Naive B cell (primary cell): ENCODE measurements around the gene LSM3. TPM values are rescaled to one million over a fixed set of nuclear protein-coding genes. Genes with fewer than 3 reads are reported as not detected.

Experiments used
- ATAC-seq, 2 donors: fragments of 150-1000 bp; cut with Tn5 transposase; 2 replicates each; pipeline ENCODE4 v1.10.0; 2021; ENCODE audit warnings: low read depth in 2 of 2, mild to moderate bottlenecking in 2 of 2, moderate library complexity in 2 of 2
- DNase-seq: peaks from one replicate; pipeline ENCODE4 v3.0.0; 2022
- H3K27ac Mint-ChIP-seq, 6 donors: one replicate each; pipeline ENCODE4 v1.8.0; 2020 to 2022; ENCODE audit warnings: mild to moderate bottlenecking in 6 of 6, mixed read lengths in 6 of 6, moderate library complexity in 5 of 6, inconsistent platforms in 2 of 6
- H3K27me3 Mint-ChIP-seq, 3 donors: one replicate each; pipeline ENCODE4 v1.8.0; 2021 to 2022; ENCODE audit warnings: mixed read lengths in 3 of 3, mild to moderate bottlenecking in 1 of 3
- H3K36me3 Mint-ChIP-seq, 2 donors: one replicate each; pipeline ENCODE4 v1.8.0; 2020 to 2022; ENCODE audit warnings: mixed read lengths in 2 of 2, inconsistent platforms in 1 of 2, mild to moderate bottlenecking in 1 of 2
- H3K4me1 Mint-ChIP-seq, 3 donors: one replicate each; pipeline ENCODE4 v1.8.0; 2020 to 2022; ENCODE audit warnings: mixed read lengths in 3 of 3, inconsistent platforms in 1 of 3, mild to moderate bottlenecking in 1 of 3, moderate library complexity in 1 of 3
- H3K4me3 Mint-ChIP-seq, 8 donors: one replicate each; pipeline ENCODE4 v1.8.0; 2020 to 2022; ENCODE audit warnings: mild to moderate bottlenecking in 8 of 8, mixed read lengths in 8 of 8, moderate library complexity in 8 of 8, inconsistent platforms in 2 of 8
- H3K9me3 Mint-ChIP-seq, 7 donors: one replicate each; pipeline ENCODE4 v1.8.0; 2020 to 2022; ENCODE audit warnings: mixed read lengths in 7 of 7, mild to moderate bottlenecking in 5 of 7, inconsistent platforms in 2 of 7, moderate library complexity in 1 of 7
- polyA plus RNA-seq, 6 donors: library from polyadenylated mRNA; unstranded; fragments of 300-500 nt; fragmentation: Illumina TruSeq; gene quantifications; one replicate each; pipeline ENCODE4 v1.2.3, GENCODE V29; 2021; ENCODE audit warnings: low read depth in 6 of 6

LSM3 gene
- polyA plus RNA-seq, 6 donors from 2014 or later: 23.5 to 41.6 (median 31.2) TPM

- ATAC-seq (no peak), DNase-seq (no peak)
- peak overlapping the region in 5 of 6 donors; percentile 44 to 90 (median 71) for H3K27ac Mint-ChIP-seq
- H3K9me3 Mint-ChIP-seq: no peaks in the 10 kb centered on the region
- H3K36me3 Mint-ChIP-seq: peaks cover 6 to 9% of the 10 kb centered on the region in 2 donors
- no peaks in the 10 kb centered on the region for H3K27me3 Mint-ChIP-seq
- H3K4me3 Mint-ChIP-seq: no peak overlapping the region
- H3K4me1 Mint-ChIP-seq: peaks cover 0 to 13% (median 10%) of the 10 kb centered on the region in 3 donors
Measured at GRCh38 chr3:14138109-14138877, 40.3 kb upstream of the LSM3 start.

DNA sequence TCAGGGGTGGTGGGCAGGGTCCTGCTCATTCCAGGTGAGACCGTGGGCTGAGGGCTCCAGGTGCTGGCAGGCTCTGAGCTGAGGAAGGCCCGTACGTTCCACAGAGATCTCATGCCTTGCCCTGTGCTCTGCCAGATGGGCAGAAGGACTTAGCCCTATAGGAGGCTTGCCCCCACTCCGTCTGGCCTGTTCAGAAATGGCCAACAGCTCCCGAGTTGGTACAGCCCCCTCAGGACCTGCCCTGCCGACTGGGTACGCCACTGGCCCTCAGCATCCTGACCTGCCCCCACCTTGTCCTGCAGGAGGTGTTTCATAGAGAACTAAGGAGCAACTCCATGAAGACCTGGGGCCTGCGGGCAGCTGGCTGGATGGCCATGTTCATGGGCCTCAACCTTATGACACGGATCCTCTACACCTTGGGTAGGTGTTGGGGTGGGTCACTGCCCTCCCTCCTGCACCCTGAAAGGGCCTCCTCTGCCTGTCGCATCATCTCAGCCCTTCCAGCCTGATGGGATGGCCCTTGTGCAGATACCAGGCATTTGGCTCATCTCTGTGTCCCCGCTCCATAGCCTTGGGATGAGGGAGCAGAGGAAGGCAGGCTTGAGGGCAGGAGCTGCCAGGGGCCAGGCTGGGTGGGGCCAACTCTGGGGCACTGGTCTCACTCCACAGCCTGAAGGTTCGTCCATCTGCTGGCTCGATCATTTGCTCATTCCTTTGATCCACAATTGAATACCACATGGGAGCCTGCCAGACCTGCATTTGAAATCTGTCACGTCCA lies 39.5 kb upstream of the LSM3 start:
- Mint-ChIP-seq H3K27me3 (no peaks in the 10 kb centered on the region), H3K27ac (peak overlapping the region in 4 of 6 donors; percentile 47 to 76 (median 69)), H3K4me1 (peaks cover under 1 to 13% (median 10%) of the 10 kb centered on the region in 3 donors), H3K9me3 (no peaks in the 10 kb centered on the region), H3K4me3 (no peak overlapping the region), H3K36me3 (peaks cover 6 to 8% of the 10 kb centered on the region in 2 donors)
- no peak for ATAC-seq
- no peak for DNase-seq

- H3K27me3 Mint-ChIP-seq: no peaks in the 10 kb centered on the region
- H3K4me1 Mint-ChIP-seq: peaks cover 8 to 16% (median 10%) of the 10 kb centered on the region in 3 donors
- peak overlapping the region in 3 of 6 donors; percentile 18 to 71 (median 47) for H3K27ac Mint-ChIP-seq
- ATAC-seq (no peak), DNase-seq (no peak)
- no peak overlapping the region for H3K4me3 Mint-ChIP-seq
- no peaks in the 10 kb centered on the region for H3K9me3 Mint-ChIP-seq
- peaks cover 6 to 8% of the 10 kb centered on the region in 2 donors for H3K36me3 Mint-ChIP-seq
Measured at GRCh38 chr3:14139771-14140170, 38.8 kb upstream of the LSM3 start.

DNA sequence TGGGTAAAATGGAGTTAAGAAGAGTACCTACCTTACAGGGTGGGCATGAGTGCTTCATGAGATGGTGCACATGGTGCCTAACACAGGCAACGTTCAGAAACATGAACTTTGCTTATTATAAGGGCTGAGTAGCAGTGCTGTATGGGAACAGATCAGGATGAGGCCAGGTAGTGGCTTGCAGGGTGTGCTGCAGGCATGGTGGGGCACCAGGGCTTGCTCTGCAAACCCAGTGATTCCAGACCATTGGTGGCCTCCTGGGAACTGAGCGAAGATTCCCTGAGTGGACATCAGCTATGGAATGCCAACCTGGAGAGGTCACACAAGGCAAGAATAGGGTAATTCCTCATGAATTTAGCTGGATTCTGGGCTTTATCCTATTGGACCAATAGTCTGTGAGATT lies 37.9 kb upstream of the LSM3 start:
- Mint-ChIP-seq H3K36me3 (peaks cover 5 to 6% of the 10 kb centered on the region in 2 donors), H3K4me3 (no peak overlapping the region)
- no peak for DNase-seq

GRCh38 chr3:14141144-14141543 lies 37.5 kb upstream of the LSM3 start:
- Mint-ChIP-seq H3K4me1 (peaks cover 8 to 18% (median 17%) of the 10 kb centered on the region in 3 donors), H3K4me3 (no peak overlapping the region), H3K9me3 (no peaks in the 10 kb centered on the region), H3K27me3 (no peaks in the 10 kb centered on the region), H3K27ac (peak overlapping the region in 4 of 6 donors; percentile 14 to 93 (median 66)), H3K36me3 (peaks cover 1 to 3% of the 10 kb centered on the region in 2 donors)
- DNase-seq: no peak
- ATAC-seq: no peak

More for the DNA sequence above, 37.9 kb upstream of the LSM3 start:
- H3K9me3 Mint-ChIP-seq: no peaks in the 10 kb centered on the region
- ATAC-seq: no peak
- no peaks in the 10 kb centered on the region for H3K27me3 Mint-ChIP-seq
- H3K27ac Mint-ChIP-seq: peak overlapping the region in 5 of 6 donors; percentile 14 to 90 (median 42)
- H3K4me1 Mint-ChIP-seq: peaks cover 12 to 21% (median 15%) of the 10 kb centered on the region in 3 donors

- no peak for ATAC-seq
- no peaks in the 10 kb centered on the region for H3K9me3 Mint-ChIP-seq
- H3K4me3 Mint-ChIP-seq: no peak overlapping the region
- H3K36me3 Mint-ChIP-seq: peaks cover 0 to 8% of the 10 kb centered on the region in 2 donors
- H3K27me3 Mint-ChIP-seq: no peaks in the 10 kb centered on the region
- DNase-seq: no peak
- peaks cover 8 to 22% (median 17%) of the 10 kb centered on the region in 3 donors for H3K4me1 Mint-ChIP-seq
- peak overlapping the region; percentile 56 to 95 (median 88) for H3K27ac Mint-ChIP-seq
Measured at GRCh38 chr3:14141602-14142341, 36.8 kb upstream of the LSM3 start.

GRCh38 chr3:14142567-14143270 lies 35.9 kb upstream of the LSM3 start:
- H3K27me3 Mint-ChIP-seq: no peaks in the 10 kb centered on the region
- DNase-seq: no peak
- H3K4me3 Mint-ChIP-seq: no peak overlapping the region
- H3K4me1 Mint-ChIP-seq: peaks cover 8 to 22% (median 17%) of the 10 kb centered on the region in 3 donors
- peaks cover 0 to 8% of the 10 kb centered on the region in 2 donors for H3K36me3 Mint-ChIP-seq
- no peaks in the 10 kb centered on the region for H3K9me3 Mint-ChIP-seq
- ATAC-seq: no peak
- peak overlapping the region; percentile 60 to 95 (median 85) for H3K27ac Mint-ChIP-seq

GRCh38 chr3:14143271-14144225 lies 35.1 kb upstream of the LSM3 start:
- Mint-ChIP-seq H3K27me3 (no peaks in the 10 kb centered on the region), H3K36me3 (peaks cover 0 to 8% of the 10 kb centered on the region in 2 donors), H3K4me1 (peaks cover 3 to 22% (median 17%) of the 10 kb centered on the region in 3 donors), H3K4me3 (no peak overlapping the region), H3K9me3 (no peaks in the 10 kb centered on the region), H3K27ac (peak overlapping the region; percentile 92 to 99 (median 97))
- ATAC-seq: no peak
- DNase-seq: no peak

- Mint-ChIP-seq H3K27ac (peak overlapping the region; percentile 93 to 99 (median 97)), H3K9me3 (no peaks in the 10 kb centered on the region), H3K36me3 (peaks cover 0 to 8% of the 10 kb centered on the region in 2 donors), H3K27me3 (no peaks in the 10 kb centered on the region), H3K4me3 (peak overlapping the region in 2 of 8 donors; percentile 7 to 54), H3K4me1 (peaks cover 3 to 22% (median 17%) of the 10 kb centered on the region in 3 donors)
- ATAC-seq (peak; percentile 92 to 94), DNase-seq (peak; percentile 64)
Measured at GRCh38 chr3:14144423-14145075, 34.1 kb upstream of the LSM3 start.

- peaks cover 3 to 22% (median 17%) of the 10 kb centered on the region in 3 donors for H3K4me1 Mint-ChIP-seq
- no peak for DNase-seq
- peak overlapping the region; percentile 93 to 99 (median 97) for H3K27ac Mint-ChIP-seq
- H3K4me3 Mint-ChIP-seq: no peak overlapping the region
- H3K27me3 Mint-ChIP-seq: no peaks in the 10 kb centered on the region
- no peak for ATAC-seq
- H3K9me3 Mint-ChIP-seq: no peaks in the 10 kb centered on the region
- peaks cover 0 to 8% of the 10 kb centered on the region in 2 donors for H3K36me3 Mint-ChIP-seq
Measured at GRCh38 chr3:14145236-14145635, 33.4 kb upstream of the LSM3 start.

- DNase-seq (no peak), ATAC-seq (no peak)
- H3K4me1 Mint-ChIP-seq: peaks cover 3 to 22% (median 17%) of the 10 kb centered on the region in 3 donors
- no peak overlapping the region for H3K4me3 Mint-ChIP-seq
- H3K36me3 Mint-ChIP-seq: peaks cover 0 to 8% of the 10 kb centered on the region in 2 donors
- no peaks in the 10 kb centered on the region for H3K27me3 Mint-ChIP-seq
- H3K27ac Mint-ChIP-seq: peak overlapping the region; percentile 92 to 99 (median 94)
- no peaks in the 10 kb centered on the region for H3K9me3 Mint-ChIP-seq
Measured at GRCh38 chr3:14145670-14146380, 32.8 kb upstream of the LSM3 start.
